SU-DHL-6 (cell line): Measurements from ENCODE around the gene COPZ1.

ENCODE experiments used
- CTCF ChIP-seq: fragments of 200-600 bp; sonication (generic); IDR thresholded peaks from one replicate; pipeline ENCODE4 v1.5.1; 2017; ENCODE audit warnings: antibody characterized with exemption, mild to moderate bottlenecking, low read length, moderate library complexity; ENCODE audit not compliant: insufficient read depth, poor library complexity, severe bottlenecking
- EZH2phosphoT487 ChIP-seq: fragments of 200-600 bp; sonication (generic), shearing (Covaris generic); conservative IDR thresholded peaks from 2 replicates; pipeline ENCODE4 v1.6.1; 2018; ENCODE audit warnings: mild to moderate bottlenecking, antibody characterized with exemption, low read length, moderate library complexity, mixed read lengths

GRCh38 chr12:54321363-54321762 lies 3.6 kb upstream of the COPZ1 start:
- TF ChIP-seq CTCF: no peak
- TF ChIP-seq EZH2phosphoT487: no peak
